Natural killer cell (primary cell): ENCODE results near the gene FBXO30. TPM values are rescaled to one million over a fixed set of nuclear protein-coding genes. Genes with fewer than 3 reads are reported as not detected.

Experiments used
- ATAC-seq, 3 donors: fragments of 150-1000 bp in 2 of 3; fragments of 200-7000 bp in 1 of 3; cut with Tn5 transposase; 1 replicate in 1 of 3; 2 replicates in 2 of 3; pipeline ENCODE4 v1.10.0; 2021; ENCODE audit warnings: mild to moderate bottlenecking in 2 of 3, moderate library complexity in 2 of 3
- DNase-seq, 2 donors: peaks; one replicate each; pipeline versions ENCODE4 v3.0.0 to v3.0.0-alpha.2; 2013 to 2021; ENCODE audit warnings: mixed read lengths in 1 of 2
- H3K27ac ChIP-seq: one replicate; pipeline ENCODE4 v1.5.1; 2013; ENCODE audit warnings: mild to moderate bottlenecking, low read length
- H3K27me3 ChIP-seq: one replicate; pipeline ENCODE4 v1.6.1; 2013; ENCODE audit warnings: low read length; ENCODE audit not compliant: control insufficient read depth, insufficient read depth
- H3K36me3 ChIP-seq: one replicate; pipeline ENCODE4 v1.6.1; 2013; ENCODE audit warnings: low read length; ENCODE audit not compliant: control insufficient read depth, insufficient read depth
- H3K4me1 ChIP-seq: one replicate; pipeline ENCODE4 v1.6.1; 2013; ENCODE audit warnings: low read length; ENCODE audit not compliant: control insufficient read depth, insufficient read depth
- H3K4me3 ChIP-seq: one replicate; pipeline ENCODE4 v1.5.1; 2013; ENCODE audit warnings: low read length
- H3K9me3 ChIP-seq: one replicate; pipeline ENCODE4 v1.6.1; 2013; ENCODE audit warnings: low read length; ENCODE audit not compliant: control insufficient read depth, insufficient read depth
- H3K27ac Mint-ChIP-seq, 2 donors: one replicate each; pipeline ENCODE4 v1.8.0; 2022; ENCODE audit warnings: mild to moderate bottlenecking in 2 of 2, mixed read lengths in 2 of 2, moderate library complexity in 1 of 2
- H3K27me3 Mint-ChIP-seq, 2 donors: one replicate each; pipeline ENCODE4 v1.8.0; 2022; ENCODE audit warnings: low read depth in 2 of 2, mixed read lengths in 2 of 2
- H3K36me3 Mint-ChIP-seq: one replicate; pipeline ENCODE4 v1.8.0; 2022; ENCODE audit warnings: mixed read lengths
- H3K4me1 Mint-ChIP-seq, 2 donors: one replicate each; pipeline ENCODE4 v1.8.0; 2022; ENCODE audit warnings: mixed read lengths in 2 of 2
- H3K4me3 Mint-ChIP-seq: one replicate; pipeline ENCODE4 v1.8.0; 2022; ENCODE audit warnings: mild to moderate bottlenecking, moderate library complexity, mixed read lengths
- H3K9me3 Mint-ChIP-seq, 2 donors: one replicate each; pipeline ENCODE4 v1.8.0; 2022; ENCODE audit warnings: mixed read lengths in 2 of 2
- WGBS: methylation state at CpG from one replicate; pipeline ENCODE4 v1.1.7; 2013; ENCODE audit warnings: missing lambda C conversion rate; ENCODE audit not compliant: insufficient coverage; 5-methylcytosine and 5-hydroxymethylcytosine counted together
- intact Hi-C: fragments of 100-400 bp; cut with micrococcal nuclease; formaldehyde crosslinking; loops from one replicate; pipeline ENCODE4 v1.14.2; 2022
- total RNA-seq, 4 donors: library from RNA; stranded (reverse); fragments of 120-200 nt in 1 of 4; gene quantifications; one replicate each; pipeline versions ENCODE4 v1.2.3 to v1.2.4, GENCODE V29; 2013 to 2022
- TF ChIP-seq, protein P1 (sequence below): fragments of 200-600 bp; IDR thresholded peaks from one replicate; pipeline ENCODE4 v1.8.0; 2022; ENCODE audit warnings: antibody characterized with exemption

FBXO30 gene
- total RNA-seq, 3 donors from 2014 or later (not counting 1 experiment from before 2014, with no cell fraction given): 3.4 to 6.4 (median 5.9) TPM

DNA sequence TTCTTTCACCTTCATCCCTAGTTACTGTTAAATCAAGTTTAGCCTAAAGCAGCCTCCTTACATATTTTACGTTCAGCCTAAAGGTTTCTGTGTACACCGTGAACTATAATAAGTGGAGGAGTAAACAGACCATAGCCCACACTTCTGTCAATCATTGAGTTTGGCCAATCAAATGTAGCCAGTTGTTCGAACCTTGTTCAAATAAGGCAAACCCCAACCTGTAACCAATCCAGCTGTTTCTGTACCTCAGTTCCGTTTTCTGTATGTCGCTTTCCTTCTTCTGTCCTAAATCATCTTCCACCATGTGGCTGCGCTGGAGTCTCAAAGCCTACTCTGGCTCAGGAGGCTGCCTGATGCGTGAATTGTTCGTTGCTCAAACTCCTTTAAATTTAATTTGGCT lies 1.8 kb upstream of the FBXO30 start:
- Mint-ChIP-seq H3K4me1 (peaks cover 44 to 57% of the 10 kb centered on the region in 2 donors), H3K27me3 (no peaks in the 10 kb centered on the region), H3K36me3 (no peaks in the 10 kb centered on the region), H3K27ac (peak overlapping the region; percentile 87 to 93), H3K9me3 (no peaks in the 10 kb centered on the region), H3K4me3 (peak overlapping the region; percentile 74)
- no peak overlapping the region for H3K4me3 ChIP-seq
- peaks cover 27% of the 10 kb centered on the region for H3K4me1 ChIP-seq
- intact Hi-C loops: loop anchor here (5.0 kb wide), 2 partner anchors 51 to 84 kb away; no protein-coding TSS in a partner anchor
- no peaks in the 10 kb centered on the region for H3K9me3 ChIP-seq
- TF ChIP-seq, protein P1, sequence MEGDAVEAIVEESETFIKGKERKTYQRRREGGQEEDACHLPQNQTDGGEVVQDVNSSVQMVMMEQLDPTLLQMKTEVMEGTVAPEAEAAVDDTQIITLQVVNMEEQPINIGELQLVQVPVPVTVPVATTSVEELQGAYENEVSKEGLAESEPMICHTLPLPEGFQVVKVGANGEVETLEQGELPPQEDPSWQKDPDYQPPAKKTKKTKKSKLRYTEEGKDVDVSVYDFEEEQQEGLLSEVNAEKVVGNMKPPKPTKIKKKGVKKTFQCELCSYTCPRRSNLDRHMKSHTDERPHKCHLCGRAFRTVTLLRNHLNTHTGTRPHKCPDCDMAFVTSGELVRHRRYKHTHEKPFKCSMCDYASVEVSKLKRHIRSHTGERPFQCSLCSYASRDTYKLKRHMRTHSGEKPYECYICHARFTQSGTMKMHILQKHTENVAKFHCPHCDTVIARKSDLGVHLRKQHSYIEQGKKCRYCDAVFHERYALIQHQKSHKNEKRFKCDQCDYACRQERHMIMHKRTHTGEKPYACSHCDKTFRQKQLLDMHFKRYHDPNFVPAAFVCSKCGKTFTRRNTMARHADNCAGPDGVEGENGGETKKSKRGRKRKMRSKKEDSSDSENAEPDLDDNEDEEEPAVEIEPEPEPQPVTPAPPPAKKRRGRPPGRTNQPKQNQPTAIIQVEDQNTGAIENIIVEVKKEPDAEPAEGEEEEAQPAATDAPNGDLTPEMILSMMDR: no peak
- no peak overlapping the region for H3K27ac ChIP-seq
- no peaks in the 10 kb centered on the region for H3K27me3 ChIP-seq
- DNase-seq: peak in 1 of 2 donors; percentile 4
- 94% methylated on average over 6 of the region's 8 CpGs for WGBS
- H3K36me3 ChIP-seq: no peaks in the 10 kb centered on the region
- no peak for ATAC-seq

GRCh38 chr6:145815309-145816274 lies 997 bp upstream of the FBXO30 start:
- Mint-ChIP-seq H3K27ac (peak overlapping the region; percentile 87 to 93), H3K4me1 (peaks cover 37 to 55% of the 10 kb centered on the region in 2 donors), H3K27me3 (no peaks in the 10 kb centered on the region), H3K36me3 (no peaks in the 10 kb centered on the region), H3K9me3 (no peaks in the 10 kb centered on the region), H3K4me3 (peak overlapping the region; percentile 92)
- intact Hi-C loops: loop anchor here (1.0 to 5.0 kb wide), 3 partner anchors 52 to 149 kb away; partner anchors contain the start of gene SHPRH
- ATAC-seq: no peak
- DNase-seq: peak in 1 of 2 donors; percentile 22
- TF ChIP-seq, protein P1: no peak
- peaks cover 22% of the 10 kb centered on the region for H3K4me1 ChIP-seq
- H3K27ac ChIP-seq: peak overlapping the region; percentile 85
- H3K4me3 ChIP-seq: peak overlapping the region; percentile 99
- H3K9me3 ChIP-seq: no peaks in the 10 kb centered on the region
- H3K36me3 ChIP-seq: no peaks in the 10 kb centered on the region
- no peaks in the 10 kb centered on the region for H3K27me3 ChIP-seq
- 9% methylated on average over 24 of the region's 25 CpGs for WGBS

- no peaks in the 10 kb centered on the region for H3K36me3 Mint-ChIP-seq
- no peaks in the 10 kb centered on the region for H3K9me3 ChIP-seq
- intact Hi-C loops: no loop called here
- no peak for ATAC-seq
- H3K27me3 Mint-ChIP-seq: no peaks in the 10 kb centered on the region
- peak overlapping the region; percentile 41 for H3K4me3 ChIP-seq
- peak in 1 of 2 donors; percentile 38 for DNase-seq
- peaks cover 18% of the 10 kb centered on the region for H3K4me1 ChIP-seq
- H3K4me3 Mint-ChIP-seq: peak overlapping the region; percentile 86
- H3K27ac ChIP-seq: peak overlapping the region; percentile 24
- H3K27me3 ChIP-seq: no peaks in the 10 kb centered on the region
- peaks cover 27 to 50% of the 10 kb centered on the region in 2 donors for H3K4me1 Mint-ChIP-seq
- under 1% methylated on average over 33 of the region's 33 CpGs for WGBS
- peak overlapping the region; percentile 68 to 93 for H3K27ac Mint-ChIP-seq
- no peaks in the 10 kb centered on the region for H3K9me3 Mint-ChIP-seq
- no peaks in the 10 kb centered on the region for H3K36me3 ChIP-seq
- TF ChIP-seq, protein P1: no peak
These were observed 527 bp downstream of the FBXO30 start for GRCh38 chr6:145814035-145814500.
